Measurements from ENCODE around the gene ADK. TPM values are rescaled to one million over a fixed set of nuclear protein-coding genes. Genes with fewer than 3 reads are reported as not detected.

The ADK gene
- total RNA-seq, 1 experiment from 2014 or later, result 26.8 TPM

- H3K4ac ChIP-seq (ENCODE audit: low read depth, low read length), result no peak overlapping the region
- no peak overlapping the region for H2AFZ ChIP-seq (ENCODE audit: low read length)
- no peak overlapping the region for H2BK120ac ChIP-seq (ENCODE audit: low read depth, low read length, poor library complexity, severe bottlenecking)
- no peaks in the 10 kb centered on the region for H3K79me2 ChIP-seq (ENCODE audit: insufficient read depth, low read length)
- no peaks in the 10 kb centered on the region for H3K27me3 ChIP-seq (ENCODE audit: insufficient read depth, low read length)
- Mint-ChIP-seq H3K9me3 (peaks cover 31% of the 10 kb centered on the region in 2 experiments), H3K27ac (no peak overlapping the region), H3K4me1 (no peaks in the 10 kb centered on the region), H3K27me3 (ENCODE audit: low read depth) (no peaks in the 10 kb centered on the region), H3K36me3 (ENCODE audit: insufficient read depth in 1 of 3, low read depth in 3 of 3) (peaks cover 13 to 39% (median 18%) of the 10 kb centered on the region in 3 experiments), H3K4me3 (no peak overlapping the region)
- no peaks in the 10 kb centered on the region for H3K79me1 ChIP-seq (ENCODE audit: insufficient read depth, low read depth, low read length, poor library complexity, severe bottlenecking)
- H2BK12ac ChIP-seq (ENCODE audit: insufficient read length, low read depth, low read length), result no peak overlapping the region
- no peak overlapping the region for H3K23ac ChIP-seq (ENCODE audit: insufficient read length, low read depth, low read length)
- H3K23me2 ChIP-seq (ENCODE audit: insufficient read length, low read depth, low read length, poor library complexity, severe bottlenecking), result no peaks in the 10 kb centered on the region
- H3K27ac ChIP-seq (ENCODE audit: insufficient read length, low read depth, low read length), result no peak overlapping the region
- H4K91ac ChIP-seq (ENCODE audit: insufficient read length, low read depth, low read length), result no peak overlapping the region
- no peak for DNase-seq
- no peak overlapping the region for H4K5ac ChIP-seq (ENCODE audit: insufficient read length, low read depth, low read length)
- no peaks in the 10 kb centered on the region for H3K9me3 ChIP-seq (ENCODE audit: control insufficient read depth, low read depth, low read length)
- H3T11ph ChIP-seq (ENCODE audit: low read length), result no peak overlapping the region
- H3K4me1 ChIP-seq (ENCODE audit: insufficient read depth, low read length), result no peaks in the 10 kb centered on the region
- no peak overlapping the region for H2BK20ac ChIP-seq (ENCODE audit: low read depth, low read length, poor library complexity, severe bottlenecking)
- H3K18ac ChIP-seq (ENCODE audit: insufficient read length, low read depth, low read length), result no peak overlapping the region
- H2BK15ac ChIP-seq (ENCODE audit: low read depth, low read length), result no peak overlapping the region
- no peak overlapping the region for H2AK5ac ChIP-seq (ENCODE audit: insufficient read length, low read length)
- H3K9ac ChIP-seq (ENCODE audit: extremely low read depth, insufficient read length, low read length), result no peak overlapping the region
- TF ChIP-seq, protein P1, sequence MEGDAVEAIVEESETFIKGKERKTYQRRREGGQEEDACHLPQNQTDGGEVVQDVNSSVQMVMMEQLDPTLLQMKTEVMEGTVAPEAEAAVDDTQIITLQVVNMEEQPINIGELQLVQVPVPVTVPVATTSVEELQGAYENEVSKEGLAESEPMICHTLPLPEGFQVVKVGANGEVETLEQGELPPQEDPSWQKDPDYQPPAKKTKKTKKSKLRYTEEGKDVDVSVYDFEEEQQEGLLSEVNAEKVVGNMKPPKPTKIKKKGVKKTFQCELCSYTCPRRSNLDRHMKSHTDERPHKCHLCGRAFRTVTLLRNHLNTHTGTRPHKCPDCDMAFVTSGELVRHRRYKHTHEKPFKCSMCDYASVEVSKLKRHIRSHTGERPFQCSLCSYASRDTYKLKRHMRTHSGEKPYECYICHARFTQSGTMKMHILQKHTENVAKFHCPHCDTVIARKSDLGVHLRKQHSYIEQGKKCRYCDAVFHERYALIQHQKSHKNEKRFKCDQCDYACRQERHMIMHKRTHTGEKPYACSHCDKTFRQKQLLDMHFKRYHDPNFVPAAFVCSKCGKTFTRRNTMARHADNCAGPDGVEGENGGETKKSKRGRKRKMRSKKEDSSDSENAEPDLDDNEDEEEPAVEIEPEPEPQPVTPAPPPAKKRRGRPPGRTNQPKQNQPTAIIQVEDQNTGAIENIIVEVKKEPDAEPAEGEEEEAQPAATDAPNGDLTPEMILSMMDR (conservative IDR thresholded peaks at IDR 0.05), result no peak
- no peak overlapping the region for H3K14ac ChIP-seq (ENCODE audit: insufficient read depth, low read length)
- H3K4me2 ChIP-seq (ENCODE audit: insufficient read depth, insufficient read length, low read length), result no peak overlapping the region
- H2BK5ac ChIP-seq (ENCODE audit: insufficient read length, low read length), result no peak overlapping the region
- no peak overlapping the region for H3K56ac ChIP-seq (ENCODE audit: insufficient read length, low read depth, low read length)
- WGBS (ENCODE audit: extremely low coverage, insufficient read length, low lambda C conversion rate), result no CpG with 5 or more reads among the region's 3 CpGs
- H4K8ac ChIP-seq (replicated peaks; ENCODE audit: insufficient read length, low read depth, low read length), result no peak overlapping the region
- H4K20me1 ChIP-seq (ENCODE audit: control insufficient read depth, insufficient read depth, insufficient read length), result no peaks in the 10 kb centered on the region
Observed at GRCh38 chr10:74510594-74510993, 359.6 kb downstream of the ADK start.
